ENCODE results near the gene FNBP1L. TPM values are rescaled to one million over a fixed set of nuclear protein-coding genes. Genes with fewer than 3 reads are reported as not detected.

The FNBP1L gene
- total and polyA plus RNA-seq, 9 of the 15 experiments (the other 6 are each of a cell fraction or from before 2014, with no cell fraction given) = 1.4 to 6.9 (median 5.9) TPM

DNA sequence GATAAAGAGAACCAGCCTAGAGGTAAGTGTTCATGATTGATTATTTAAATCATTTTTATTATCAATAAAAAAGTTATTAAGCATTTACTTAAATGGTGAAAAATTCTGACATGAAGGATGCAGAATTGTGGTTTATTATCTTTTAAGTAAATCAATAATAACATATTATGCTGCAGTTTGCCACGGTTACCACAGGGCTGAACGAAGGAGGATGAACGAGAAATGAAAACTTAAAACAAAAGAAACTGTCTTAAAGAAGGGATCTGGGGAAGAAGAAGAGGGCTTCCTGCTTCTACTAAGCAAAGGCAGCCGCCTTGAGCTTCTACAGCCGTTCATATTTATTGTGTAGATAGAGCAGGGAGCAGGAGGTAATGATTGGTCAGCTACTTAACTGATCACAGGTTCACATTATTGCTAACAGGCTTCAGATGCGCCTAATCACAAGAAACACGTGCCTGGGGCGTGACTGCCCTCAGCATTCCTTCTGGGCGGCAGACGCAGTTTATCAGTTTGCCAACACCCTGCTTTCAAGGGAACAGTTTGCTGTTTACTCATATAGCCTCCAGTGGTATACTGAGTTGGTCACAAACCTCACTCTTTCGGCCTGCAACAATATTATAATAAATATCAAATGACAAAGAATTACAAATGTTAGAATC, 5.8 kb upstream of the FNBP1L start (continued):
- TF ChIP-seq, protein P1, sequence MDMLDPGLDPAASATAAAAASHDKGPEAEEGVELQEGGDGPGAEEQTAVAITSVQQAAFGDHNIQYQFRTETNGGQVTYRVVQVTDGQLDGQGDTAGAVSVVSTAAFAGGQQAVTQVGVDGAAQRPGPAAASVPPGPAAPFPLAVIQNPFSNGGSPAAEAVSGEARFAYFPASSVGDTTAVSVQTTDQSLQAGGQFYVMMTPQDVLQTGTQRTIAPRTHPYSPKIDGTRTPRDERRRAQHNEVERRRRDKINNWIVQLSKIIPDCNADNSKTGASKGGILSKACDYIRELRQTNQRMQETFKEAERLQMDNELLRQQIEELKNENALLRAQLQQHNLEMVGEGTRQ (CRISPR knock-in tag; IDR thresholded peaks at IDR 0.05) = peak; percentile 37
- TF ChIP-seq MLX (CRISPR knock-in tag; conservative IDR thresholded peaks at IDR 0.05) (peak; percentile 59 to 79; a peak in 1 of 4 replicates), ZNF41 (CRISPR knock-in tag; conservative IDR thresholded peaks at IDR 0.05) (no peak), CXXC5 (CRISPR knock-in tag; IDR thresholded peaks at IDR 0.05) (peak; percentile 89), SMARCA5 (IDR thresholded peaks at IDR 0.05) (no peak), KLF16 (IDR thresholded peaks at IDR 0.05) (0 out of 2 replicates have a peak, but pooled peaks have one; percentile 24), TEAD4 (IDR thresholded peaks at IDR 0.05; ENCODE audit: low read length) (peak; percentile 76), TEAD4 (CRISPR knock-in tag; IDR thresholded peaks at IDR 0.05; ENCODE audit: borderline replicate concordance) (no peak), CTBP1 (IDR thresholded peaks at IDR 0.05; ENCODE audit: borderline replicate concordance) (peak; percentile 45; the same call in 1 of the 2 replicates), RCOR1 (IDR thresholded peaks at IDR 0.05; ENCODE audit: borderline replicate concordance in 1 of 2, low read depth in 2 of 2, low read length in 2 of 2) (0 out of 4 replicates have a peak, but pooled peaks of 1 of the 2 experiments have one; percentile 17), ZFP1 (CRISPR knock-in tag; IDR thresholded peaks at IDR 0.05) (no peak), MCM2 (IDR thresholded peaks at IDR 0.05; ENCODE audit: low read depth) (no peak), SNIP1 (IDR thresholded peaks at IDR 0.05; ENCODE audit: low read depth) (no peak), YBX1 (IDR thresholded peaks at IDR 0.05) (no peak), RAD21 (CRISPR knock-in tag; conservative IDR thresholded peaks at IDR 0.05 in 1 of 2, IDR thresholded peaks at IDR 0.05 in 1 of 2) (0 out of 4 replicates have a peak, but pooled peaks of 1 of the 2 experiments have one; percentile 4), ATF3 (IDR thresholded peaks at IDR 0.05) (no peak), ATF3 (CRISPR knock-in tag; conservative IDR thresholded peaks at IDR 0.05) (no peak), STAG1 (CRISPR knock-in tag; IDR thresholded peaks at IDR 0.05; ENCODE audit: borderline replicate concordance) (no peak; the same call in 1 of the 2 replicates), RBM17 (IDR thresholded peaks at IDR 0.05; ENCODE audit: borderline replicate concordance, low read depth, low read length) (no peak), BRF1 (IDR thresholded peaks at IDR 0.05; ENCODE audit: borderline replicate concordance, extremely low read depth, insufficient read length) (no peak)
- TF ChIP-seq, protein P2, sequence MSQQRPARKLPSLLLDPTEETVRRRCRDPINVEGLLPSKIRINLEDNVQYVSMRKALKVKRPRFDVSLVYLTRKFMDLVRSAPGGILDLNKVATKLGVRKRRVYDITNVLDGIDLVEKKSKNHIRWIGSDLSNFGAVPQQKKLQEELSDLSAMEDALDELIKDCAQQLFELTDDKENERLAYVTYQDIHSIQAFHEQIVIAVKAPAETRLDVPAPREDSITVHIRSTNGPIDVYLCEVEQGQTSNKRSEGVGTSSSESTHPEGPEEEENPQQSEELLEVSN (IDR thresholded peaks at IDR 0.05; ENCODE audit: borderline replicate concordance in 1 of 2, extremely low read depth in 1 of 2, insufficient read depth in 1 of 2, insufficient read length in 1 of 2, low read depth in 1 of 2, low read length in 1 of 2, poor library complexity in 1 of 2, severe bottlenecking in 1 of 2) = peak; percentile 76 to 92
